HUDEP-2 (cell line): ENCODE measurements around the gene TRPV3.
"Not testable (repeated sequence)": the region's sequence is repeated elsewhere in the genome, so short reads cannot be mapped to it uniquely, and the experiment has no call there.

Source experiments
- DNase-seq, 76 experiments: peaks; one replicate each; lab custom pipeline; 2025; ENCODE audit not compliant: unreplicated experiment in 76 of 76; lab: John Stamatoyannopoulos, UW

TRPV3 gene

DNA sequence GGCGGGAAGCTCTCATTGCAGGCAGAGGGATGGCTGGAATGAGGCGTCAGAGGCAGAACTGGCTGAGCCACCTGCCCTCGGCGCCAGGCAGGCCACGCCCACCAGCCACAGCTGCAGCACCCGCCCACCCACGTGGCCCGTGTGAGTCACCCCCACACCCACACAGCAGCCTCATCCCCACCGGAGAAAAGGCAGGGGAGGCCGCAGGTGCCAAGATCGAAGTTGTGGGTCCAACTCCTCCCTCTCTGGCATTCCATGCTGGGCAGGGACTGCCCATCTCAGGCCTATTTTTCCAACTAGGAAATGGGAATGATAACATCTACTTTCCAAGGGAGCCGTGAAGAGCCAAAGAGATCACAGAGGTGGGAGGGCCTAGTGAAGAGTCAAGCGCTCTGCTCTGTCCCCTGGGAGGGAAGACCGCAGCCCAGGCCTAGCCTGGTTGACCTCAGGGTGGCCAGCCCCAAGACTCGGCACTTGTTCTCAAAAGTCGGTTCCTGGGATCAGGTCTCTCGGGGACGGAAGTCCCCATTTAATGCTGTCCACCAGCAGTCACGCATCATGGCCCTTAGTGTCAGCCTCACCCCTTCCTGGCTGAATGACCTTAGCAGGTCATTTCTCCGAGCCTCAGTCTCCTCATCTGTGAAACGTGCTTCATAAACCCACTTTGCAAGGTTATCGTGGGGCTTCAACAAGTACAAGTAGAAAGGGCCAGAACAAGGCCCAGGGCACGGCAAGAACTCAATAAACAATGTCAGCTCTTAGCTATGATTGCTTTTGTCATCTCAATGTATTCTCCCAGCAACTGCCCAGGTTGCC is at the start of gene TRPV3:
TRPV3 (minus strand) TSS at position 45 of the 816 bp plus-strand sequence. CDS start 2,962 bp downstream, outside the sequence.
- DNase-seq: peak in 66 of 76 experiments; percentile 8 to 82 (median 54)

DNA sequence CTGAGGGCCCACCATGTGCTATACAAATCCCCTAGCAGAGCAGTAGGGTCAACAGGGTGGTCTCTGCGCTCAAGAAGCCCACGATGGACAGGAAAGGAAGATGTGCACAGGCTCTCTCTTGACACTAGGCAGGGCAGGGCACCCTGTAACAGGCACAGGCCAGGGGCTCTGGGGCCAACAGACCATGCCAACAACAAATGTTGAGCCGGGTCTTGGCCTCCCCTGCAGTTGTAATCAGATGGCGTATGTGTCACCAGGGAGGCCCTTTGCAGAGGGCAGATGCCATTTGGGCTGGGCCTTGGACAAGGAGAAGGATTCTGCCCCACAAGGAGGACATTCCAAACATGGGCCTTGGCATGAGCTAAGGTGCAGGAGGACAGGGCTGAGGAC is 46.3 kb upstream of the TRPV3 start:
- DNase-seq: no peak

DNA sequence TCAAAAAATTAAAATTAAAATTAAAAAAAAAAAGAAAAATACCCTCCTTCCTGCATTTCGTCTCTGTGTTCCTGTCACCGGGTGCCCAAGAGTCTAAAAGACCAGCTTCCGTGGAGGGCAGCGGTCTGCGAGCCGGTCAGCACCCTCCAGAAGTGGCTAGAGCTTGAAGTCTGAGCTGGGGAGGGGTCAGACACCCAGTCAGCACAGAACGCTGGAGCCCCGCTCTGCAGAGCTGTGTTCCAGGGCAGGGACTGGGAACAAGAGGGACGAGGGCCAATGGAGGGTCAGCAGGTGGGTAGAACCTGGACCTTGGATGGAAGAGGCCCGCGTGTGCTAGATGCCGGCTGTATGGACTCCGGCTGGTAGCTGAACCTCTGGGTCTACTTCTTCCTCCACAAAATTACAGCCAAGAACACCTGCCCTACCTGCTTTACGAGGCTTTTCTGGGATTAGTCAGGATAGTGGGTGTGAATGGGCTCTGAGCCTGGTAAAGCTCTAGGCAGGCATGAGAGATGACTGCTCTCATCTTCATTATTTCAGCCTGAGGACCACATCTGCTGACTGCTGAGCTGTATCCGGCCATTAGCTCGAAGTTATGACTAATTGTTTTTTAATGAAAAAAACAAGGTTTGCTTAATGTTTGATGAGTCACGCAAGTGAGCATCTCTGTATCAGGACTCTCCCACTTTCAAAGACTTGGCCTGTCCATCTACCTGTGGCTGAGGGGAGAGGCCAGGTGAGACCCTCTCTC is 45.7 kb upstream of the TRPV3 start:
- DNase-seq: no peak

DNA sequence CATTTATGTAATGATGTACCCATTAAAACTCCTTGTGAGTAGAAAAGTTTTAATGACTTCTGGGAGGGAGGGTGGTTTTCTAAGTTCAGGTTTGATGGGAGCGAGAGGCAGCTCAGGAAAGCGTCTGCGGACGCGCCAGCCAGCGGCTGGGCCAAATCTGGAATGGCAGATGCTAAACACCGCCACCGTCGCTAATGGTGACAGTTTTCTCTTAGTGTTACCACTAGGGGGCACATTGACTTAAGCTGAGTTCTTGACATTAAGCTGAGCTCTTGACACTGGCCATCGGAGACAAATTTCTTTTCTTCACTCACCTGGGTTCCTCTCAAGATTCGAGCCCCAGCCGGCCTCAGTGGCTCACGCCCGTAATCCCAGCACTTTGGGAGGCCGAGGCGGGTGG is 44.9 kb upstream of the TRPV3 start:
- peak in 36 of 76 experiments; percentile 1 to 54 (median 20) for DNase-seq

DNA sequence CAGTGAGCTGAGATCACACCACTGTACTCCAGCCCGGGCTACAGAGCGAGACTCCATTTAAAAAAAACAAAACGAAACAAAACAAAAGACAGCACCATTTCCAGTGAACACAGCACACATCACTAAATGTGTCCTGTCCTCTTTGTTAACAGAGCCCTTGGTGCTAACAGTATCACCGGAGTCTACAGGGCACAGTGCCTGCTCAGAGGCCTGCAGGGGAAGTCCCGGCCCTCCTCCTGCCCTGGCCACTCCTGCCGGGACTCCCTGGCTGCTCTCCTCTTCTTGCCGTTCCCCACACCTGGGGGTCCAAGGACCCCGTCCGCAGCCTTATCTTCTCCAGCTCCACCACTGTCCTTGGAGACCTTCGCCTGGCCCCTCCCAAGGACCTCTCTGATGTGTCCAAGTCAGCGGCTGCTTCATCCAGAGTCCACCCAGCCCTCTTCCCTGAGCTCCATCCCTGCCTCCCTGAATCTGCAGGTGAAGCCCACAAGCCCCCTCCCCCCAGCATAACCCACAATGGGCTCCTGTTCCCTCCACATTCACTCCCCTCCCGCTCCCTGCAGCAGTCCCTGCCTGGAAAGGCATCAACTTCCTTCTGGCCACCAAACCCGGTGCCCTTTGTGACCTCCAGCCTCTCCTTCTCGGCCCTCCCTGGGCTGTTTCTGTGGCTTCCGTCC is 43.1 kb upstream of the TRPV3 start:
- DNase-seq: no peak

DNA sequence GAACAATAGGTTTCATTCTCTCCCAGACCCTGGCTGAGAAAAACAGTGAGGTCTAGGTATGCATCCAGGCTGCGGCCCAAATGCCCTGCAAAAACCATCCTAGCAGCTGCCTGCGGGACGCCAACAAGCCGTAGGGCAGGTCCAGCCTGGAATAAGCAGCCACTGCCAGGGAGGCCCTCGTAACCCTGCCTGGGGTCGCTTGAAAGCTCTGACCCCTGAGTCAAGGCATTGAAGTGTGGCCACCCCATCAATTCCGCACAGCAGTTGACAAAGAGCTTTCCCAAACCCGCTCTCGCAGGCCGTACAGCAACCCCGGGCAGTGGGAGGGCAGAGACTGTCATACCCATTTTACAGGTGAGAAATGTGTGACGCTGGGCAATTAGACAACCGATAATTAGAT is 40.5 kb upstream of the TRPV3 start:
- no peak for DNase-seq

DNA sequence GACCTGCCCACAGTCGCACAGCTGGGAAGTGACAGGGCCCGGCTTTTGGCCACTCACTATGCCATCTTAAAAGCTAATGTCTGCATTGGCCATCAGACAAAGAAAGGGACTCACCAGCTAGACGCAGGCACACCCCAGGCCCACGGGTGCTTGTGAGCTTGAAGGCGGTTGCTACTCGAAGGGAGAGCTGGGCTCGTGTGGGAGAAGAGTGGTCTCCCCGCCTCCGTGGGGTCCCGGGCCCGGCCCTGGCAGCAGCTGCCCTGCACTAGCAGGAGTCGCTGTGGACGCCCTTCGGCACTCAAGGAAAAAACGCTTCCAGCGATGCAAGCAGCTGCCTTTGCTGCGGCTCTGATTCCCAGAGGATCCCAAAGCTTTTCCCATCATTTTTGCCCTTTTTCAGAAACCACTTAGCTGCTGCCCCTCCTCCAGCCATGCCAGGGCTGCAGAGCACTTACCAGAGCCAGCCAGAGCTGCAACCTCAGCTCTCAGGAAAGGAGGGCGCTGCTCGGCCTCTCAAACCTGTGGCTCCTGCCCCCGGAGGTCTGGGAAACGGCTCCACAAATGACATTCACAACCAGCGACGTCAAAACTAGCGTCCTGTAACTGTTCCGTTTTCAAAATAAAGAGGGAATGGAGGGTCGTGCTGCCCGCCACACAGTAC is 39.3 kb upstream of the TRPV3 start:
- DNase-seq: no peak

DNA sequence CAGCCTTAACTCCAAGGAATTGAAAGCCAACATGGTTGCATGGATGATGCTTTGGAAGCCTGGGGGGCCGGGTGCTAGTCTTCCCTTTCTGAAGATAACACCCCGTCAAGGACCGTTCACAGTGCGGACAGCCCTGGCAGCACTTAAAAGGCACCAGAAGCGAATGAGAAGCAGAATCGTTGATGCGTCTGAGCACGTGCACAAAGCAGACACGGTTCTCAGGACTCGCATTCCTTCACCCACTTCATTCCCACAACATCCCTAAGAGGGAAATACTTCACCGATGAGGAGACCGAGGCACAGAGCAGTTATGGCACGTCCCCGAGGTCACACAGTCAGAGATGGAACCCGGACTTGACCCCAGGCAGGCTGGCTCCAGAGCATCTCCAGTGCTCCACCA is 37.4 kb upstream of the TRPV3 start:
- DNase-seq: no peak

DNA sequence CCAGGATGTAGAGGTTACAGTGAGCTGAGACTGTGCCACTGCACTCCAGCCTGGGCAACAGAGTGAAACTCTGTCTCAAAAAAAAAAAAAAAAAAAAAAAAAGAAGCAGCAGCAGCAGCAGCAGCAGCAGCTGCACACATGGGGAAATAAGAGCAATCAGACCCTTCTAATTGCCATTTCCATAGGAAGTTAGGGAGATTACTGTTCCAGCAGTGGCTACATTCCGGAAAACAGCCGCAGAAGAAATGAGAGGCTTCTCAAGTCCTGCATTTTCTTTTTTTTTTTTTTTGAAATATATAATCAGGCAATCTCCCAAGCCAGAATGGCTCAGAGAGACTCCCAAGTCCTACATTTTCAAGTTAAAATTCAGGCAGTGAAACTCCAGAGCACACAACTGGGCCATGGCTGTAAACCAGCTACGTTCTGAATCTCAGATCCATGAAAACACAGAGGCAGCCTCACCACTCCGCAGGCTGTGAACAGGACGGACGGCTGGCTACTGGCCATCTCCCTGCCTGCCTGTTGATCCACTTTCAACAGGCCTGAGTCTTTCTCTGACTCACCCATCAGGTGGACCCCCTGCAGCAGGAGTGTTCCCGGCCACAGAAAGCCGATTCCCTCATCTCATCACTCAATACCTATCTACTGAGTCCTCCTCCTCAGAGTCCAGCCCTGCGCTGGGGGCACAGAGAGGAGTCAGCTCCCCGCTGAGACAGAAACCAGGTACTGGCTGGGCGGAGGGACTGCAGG is 36.6 kb upstream of the TRPV3 start:
- DNase-seq: no peak

DNA sequence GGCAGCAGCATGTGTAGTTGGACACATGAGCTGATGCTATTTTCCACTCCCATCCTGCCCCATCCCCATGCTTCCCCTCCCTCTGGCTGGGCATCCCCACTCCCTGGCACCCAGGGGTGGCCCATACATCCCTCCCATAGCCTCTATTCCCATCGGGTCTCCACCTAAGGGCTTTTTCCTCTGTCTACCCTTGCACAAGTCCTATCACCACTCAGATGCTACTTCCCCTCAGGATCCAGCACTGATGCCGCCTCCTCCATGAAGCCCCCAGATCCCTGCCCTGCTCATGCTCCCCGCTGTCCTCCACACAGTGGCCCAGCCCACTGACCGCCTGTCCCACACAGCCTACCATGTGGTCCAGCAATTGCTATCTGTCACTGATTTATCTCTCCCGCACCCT is 35.8 kb upstream of the TRPV3 start:
- no peak for DNase-seq

DNA sequence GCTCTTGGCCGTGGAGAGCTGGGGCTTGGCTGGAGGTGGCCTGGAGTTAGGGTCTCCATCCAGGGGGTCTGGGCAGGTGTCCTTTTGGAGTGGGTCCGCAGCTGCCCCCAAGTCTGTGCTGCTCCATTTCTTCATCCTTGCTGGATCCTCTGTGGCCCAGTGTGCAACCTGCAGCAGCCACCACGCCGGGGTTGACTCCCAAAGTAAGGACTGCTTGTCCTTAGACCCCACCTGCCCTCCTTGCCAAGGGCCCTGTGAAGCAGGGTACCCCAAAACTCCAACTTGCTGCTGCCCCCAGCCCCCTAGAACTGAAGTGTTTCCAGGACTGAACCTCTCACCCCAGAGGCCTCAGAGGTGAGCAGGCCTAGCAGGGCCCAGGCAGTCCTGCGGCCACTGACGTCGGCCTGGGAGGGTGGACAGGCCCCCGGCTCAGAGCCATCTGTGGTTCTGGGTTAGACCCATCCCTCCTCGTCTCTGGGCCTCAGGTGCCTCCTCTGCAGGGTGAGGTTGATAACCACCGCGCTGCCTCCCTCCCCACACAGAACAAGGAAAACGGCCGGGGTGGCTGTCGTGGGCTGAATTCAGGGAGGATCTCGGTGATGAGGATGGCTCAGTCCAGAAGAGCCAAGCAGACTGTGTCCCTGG is 34.7 kb upstream of the TRPV3 start:
- DNase-seq: no peak

DNA sequence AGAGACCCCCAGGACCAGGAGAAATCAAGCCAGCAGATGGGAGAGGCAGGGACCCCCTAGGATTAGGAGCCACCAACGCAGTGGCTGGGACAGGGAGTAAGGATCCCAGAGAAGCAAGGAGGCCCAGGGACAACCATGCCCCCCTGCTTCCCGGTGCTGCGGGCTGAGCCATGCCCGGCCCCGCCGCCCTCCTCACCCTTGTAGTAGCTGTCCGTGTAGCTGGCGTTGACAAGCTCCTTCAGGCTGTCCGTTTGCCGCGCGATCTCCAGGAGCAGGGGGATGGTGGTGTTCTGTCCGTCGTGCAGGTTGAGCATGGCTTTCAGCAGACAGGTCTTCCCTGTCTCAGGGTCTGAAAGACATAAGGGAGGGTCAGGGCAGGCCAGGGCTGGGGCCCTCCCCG is 33.2 kb upstream of the TRPV3 start:
- no peak for DNase-seq

DNA sequence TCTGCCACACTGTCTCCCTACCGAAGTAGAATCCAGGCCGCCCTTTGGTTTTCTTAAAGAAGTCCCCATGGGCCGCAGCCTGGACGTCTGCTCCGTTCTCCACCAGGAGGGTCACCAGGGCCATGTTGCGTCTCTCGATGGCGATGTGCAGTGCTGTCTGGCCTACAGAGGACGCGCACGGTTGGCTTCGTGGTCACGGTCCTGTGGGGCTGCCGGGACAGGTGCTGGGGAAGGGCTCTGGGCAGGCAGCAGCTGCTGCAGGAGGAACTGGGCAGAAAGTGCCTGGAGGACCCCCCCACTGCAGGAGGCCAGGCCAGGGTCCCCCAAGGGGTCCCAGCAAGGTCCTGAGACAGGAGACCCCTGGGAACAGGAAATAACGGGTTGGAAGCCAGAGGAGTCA is 32.6 kb upstream of the TRPV3 start:
- no peak for DNase-seq

DNA sequence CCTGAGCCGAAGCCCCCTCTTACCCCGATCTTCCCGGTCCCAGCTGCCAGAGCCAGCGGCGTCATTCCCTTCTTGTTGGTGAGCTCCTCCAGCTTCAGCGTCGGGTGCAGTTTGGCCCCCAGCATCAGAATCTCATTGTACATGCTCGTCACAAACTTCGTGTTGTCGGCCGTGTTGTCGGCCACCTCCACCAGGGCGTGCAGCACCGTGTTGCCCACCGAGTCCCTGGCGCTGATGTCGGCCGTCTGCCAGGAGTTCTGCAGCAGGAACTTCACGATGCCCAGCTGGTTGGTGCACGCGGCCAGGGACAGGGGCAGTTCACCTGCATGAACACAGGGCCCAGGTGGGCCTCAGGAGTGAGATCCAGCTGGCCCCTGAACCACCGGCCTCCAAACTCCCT is 32.2 kb upstream of the TRPV3 start:
- DNase-seq: no peak

DNA sequence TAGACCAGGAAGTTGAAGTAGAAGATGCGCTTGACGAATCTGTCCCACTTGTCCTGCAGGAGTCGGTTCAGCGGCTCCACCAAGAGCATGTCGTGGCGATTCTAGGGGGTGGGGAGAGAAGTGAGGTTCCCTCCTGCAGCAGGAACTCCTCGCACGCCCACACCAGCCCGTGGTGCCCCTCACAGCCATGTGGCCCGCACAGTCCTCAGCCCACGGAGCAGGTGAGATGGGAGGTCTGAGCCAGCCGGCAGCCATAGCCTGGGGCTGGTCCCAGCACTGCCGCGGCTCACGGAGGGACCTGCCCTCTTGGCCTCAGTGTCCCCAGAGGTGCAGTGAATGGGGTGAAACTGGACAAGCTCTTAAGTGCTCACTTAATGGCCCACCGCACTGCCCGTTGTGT is 28.2 kb upstream of the TRPV3 start:
- DNase-seq: no peak

DNA sequence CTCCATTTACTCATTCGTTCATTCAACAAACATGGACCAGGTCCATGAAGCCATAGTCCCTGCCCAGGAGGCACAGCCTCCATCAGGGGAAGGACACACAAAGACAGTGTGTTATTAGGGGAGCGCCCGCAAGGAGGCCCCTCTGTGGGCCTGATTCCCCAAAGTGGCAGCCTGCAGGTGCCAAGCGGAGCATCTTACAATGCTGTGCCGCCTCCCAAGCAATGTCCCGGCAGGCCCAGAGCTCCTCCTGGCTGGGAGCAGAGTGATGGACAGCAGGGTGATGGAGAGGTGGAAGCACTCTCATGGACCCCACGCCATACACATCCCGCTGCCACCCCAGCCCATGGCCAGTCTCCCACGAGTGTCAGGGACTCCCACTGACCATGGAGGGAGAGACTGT is 25.8 kb upstream of the TRPV3 start:
- no peak for DNase-seq

DNA sequence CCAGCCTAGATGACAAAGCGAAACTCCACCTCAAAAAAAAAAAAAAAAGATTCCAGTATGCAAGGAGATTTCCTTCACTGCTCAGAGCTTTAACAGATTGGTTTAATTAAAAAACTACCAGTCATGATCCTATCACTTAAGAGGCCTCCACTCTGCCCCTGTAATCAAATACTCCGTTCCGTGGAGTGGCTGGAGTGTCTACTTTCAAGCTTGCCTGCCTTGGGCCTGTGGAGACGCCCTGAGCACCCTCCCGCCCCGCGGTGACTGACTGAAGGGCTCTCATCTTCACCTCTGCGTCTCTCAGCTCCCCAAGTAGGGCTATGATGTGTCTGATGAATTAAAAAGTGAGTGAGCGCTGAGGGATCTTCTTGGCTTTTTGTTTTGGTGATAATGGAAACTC is 25.3 kb upstream of the TRPV3 start:
- no peak for DNase-seq

DNA sequence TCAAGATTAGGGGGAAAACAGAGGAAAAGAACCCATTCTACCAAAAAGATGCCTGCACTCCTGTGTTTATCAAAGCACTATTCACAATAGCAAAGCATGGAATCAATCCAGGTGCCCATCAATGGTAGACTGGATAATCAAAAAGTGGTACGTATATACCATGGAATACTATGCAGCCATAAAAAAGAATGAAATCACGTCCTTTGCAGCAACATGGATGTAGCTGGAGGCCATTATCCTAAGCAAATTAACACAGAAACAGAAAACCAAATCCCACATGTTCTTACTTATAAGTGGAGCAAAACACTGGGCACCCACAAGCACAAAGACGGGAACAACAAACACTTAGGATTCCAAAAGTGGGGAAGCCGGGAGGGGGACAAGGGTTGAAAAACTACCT is 21.1 kb upstream of the TRPV3 start:
- not testable (repeated sequence) for DNase-seq

DNA sequence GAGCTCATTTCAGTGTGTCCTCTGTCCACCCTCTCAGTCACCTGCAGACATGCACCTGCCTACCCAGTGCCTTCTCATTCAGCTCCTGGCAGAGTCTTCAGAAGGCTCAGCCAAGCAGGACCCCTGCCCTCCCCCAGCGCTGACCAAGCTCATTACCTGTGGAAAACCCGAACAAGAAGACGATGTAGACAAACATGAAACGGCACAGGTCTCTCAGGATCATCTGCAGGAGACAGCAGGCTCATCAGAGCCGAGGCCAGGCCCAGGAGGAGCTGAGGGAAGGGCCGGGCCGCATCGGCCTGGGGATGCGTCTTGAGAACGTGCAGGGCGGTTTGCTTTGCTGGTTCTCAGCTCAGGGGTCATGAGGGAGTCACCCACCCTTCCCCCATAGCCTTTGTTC is 19.4 kb upstream of the TRPV3 start:
- no peak for DNase-seq

DNA sequence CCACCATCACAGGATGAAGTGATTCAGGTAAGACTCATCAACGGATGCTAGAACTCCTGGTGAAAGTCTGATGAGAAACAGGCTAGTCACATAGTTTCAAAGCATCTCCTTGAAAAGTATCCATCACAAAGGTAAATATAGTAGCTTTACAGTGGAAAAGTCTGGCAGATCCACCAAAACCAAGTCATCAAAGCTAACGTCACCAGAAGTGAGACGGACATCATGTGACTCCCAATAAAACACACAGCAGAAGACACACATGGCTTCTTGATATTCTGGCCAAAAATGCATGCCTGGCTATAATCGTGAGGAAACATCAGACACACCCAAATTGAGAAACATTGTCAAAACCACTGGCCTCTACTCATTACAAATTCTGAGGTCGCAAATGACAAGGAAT is 17.9 kb upstream of the TRPV3 start:
- DNase-seq: peak in 25 of 76 experiments; percentile 7 to 50 (median 16)
